COLO829 (cell line): Measurements from ENCODE around the gene GRM7.

Experiments used
- DNase-seq: peaks from one replicate; pipeline ENCODE4 v3.0.0; 2012; ENCODE audit warnings: low spot score

Gene GRM7

GRCh38 chr3:7146529-7146928 lies 285.6 kb downstream of the GRM7 start:
- DNase-seq = no peak

- DNase-seq = no peak
Measured at GRCh38 chr3:7158516-7158915, 297.6 kb downstream of the GRM7 start.

GRCh38 chr3:7160689-7161088 lies 299.8 kb downstream of the GRM7 start:
- no peak for DNase-seq

- no peak for DNase-seq
Measured at GRCh38 chr3:7166460-7166859, 305.5 kb downstream of the GRM7 start.

DNA sequence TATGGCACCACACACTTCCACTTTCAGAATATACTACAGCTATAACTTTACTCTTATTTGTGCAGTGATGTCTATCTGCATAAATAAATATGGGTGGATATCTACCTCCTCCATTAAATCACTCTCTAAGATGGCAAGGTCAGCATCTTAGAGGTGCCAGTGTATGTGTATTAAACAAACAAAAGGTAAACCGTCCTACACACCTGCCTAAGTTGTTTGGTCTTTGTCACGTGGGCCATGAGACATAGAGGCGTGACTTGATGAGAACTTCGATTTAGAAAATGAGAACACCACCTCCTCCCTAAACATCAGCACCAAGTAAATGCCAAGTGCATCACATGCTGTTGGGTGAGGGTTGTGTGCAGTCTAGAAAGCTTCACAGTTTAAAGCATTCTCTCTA lies 310.6 kb downstream of the GRM7 start:
- DNase-seq = no peak

GRCh38 chr3:7172996-7173395 lies 312.1 kb downstream of the GRM7 start:
- no peak for DNase-seq

DNA sequence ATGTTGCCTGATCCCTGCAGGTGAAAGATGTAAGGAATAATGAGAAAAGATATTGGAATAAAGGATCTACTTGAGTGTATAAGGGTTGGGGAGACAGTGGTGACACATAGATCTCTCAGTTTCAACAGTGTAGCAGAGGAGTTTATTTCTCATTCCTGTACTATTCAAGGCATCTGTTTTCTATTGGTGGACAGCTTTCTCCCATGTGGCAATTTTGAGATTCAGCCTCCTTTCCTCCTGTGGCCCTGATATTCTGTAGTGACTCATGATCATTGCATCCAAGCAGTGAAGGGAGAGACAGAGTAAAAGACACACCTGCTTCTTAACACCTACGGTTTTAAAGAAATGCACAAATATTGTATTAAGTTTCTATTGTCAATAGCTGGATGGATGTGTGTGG lies 327.6 kb downstream of the GRM7 start:
- DNase-seq = no peak

- DNase-seq = no peak
Measured at GRCh38 chr3:7190095-7190494, 329.2 kb downstream of the GRM7 start.

- DNase-seq = no peak
Measured at GRCh38 chr3:7193269-7193668, 332.4 kb downstream of the GRM7 start.

DNA sequence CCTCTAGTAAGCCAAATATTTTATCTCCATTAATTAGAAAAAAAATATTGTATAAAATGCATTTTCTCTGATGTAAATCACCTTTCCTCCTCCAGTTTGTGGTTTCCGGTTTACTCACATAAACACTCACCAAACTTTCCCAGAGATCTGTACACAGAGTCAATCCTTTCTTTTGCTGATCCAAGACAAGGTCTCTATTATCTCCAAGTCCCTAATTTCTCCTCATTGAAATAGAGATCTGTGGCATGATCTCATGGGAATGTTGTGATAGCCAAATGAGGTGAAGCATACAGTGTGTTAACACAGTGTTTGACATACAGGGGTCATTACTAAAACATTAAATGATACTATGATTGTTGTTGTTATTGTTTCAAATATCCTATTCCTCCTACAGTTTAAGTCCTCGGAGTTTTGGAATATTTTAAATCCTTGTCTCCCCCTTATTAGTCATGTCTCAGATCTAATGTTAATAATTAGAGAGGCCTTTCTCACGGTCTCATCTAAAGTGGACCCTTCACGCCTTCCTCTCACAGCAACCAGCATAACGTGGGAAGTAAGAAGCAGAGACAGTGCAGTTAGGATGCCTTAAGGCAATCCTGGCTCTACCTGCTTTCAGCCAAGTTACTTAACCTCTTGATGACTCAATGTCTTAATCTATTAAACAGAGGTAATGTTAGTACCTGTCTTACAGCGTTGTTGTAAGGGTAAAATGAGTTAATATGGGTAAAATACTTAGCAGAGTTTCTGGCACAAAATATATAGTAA lies 333.3 kb downstream of the GRM7 start:
- peak; percentile 1 for DNase-seq

DNA sequence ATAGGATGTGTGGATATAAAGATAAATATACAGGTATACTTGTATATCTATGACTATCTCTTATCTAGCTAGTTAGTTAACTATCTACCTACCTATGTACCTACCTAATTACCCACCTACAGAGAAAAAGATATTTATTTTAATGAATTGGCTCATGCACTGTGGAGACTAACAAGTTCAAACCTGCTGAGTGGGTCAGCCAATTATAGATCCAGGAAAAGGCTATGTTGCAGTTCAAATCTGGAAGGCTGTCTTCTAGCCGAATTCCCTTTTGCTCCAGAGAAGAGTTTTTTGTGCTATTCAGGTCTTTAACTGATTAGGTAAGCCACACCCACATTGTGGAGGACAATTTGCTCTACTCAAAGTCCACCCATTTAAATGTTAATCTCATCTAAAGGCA lies 335.0 kb downstream of the GRM7 start:
- no peak for DNase-seq

DNA sequence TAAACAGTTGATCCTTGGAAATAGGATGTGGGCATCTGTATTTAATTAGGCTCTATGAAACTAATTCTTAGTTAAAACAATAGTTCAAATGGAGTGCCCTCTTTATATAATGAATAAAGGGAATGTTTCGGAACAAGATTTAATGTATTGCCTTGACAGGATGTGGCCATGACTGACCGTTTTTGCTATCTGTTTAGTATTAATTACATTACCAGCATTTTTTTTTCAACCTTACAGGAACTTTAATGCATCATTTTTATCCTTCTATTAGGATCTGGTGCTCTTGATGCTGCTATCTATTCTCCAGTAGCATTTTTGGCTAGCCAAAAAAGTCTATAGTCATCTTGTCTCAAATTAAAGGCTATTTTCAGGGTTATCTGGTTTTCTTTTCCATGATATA lies 340.9 kb downstream of the GRM7 start:
- no peak for DNase-seq

- DNase-seq = no peak
Measured at GRCh38 chr3:7203969-7204847, 343.3 kb downstream of the GRM7 start.

DNA sequence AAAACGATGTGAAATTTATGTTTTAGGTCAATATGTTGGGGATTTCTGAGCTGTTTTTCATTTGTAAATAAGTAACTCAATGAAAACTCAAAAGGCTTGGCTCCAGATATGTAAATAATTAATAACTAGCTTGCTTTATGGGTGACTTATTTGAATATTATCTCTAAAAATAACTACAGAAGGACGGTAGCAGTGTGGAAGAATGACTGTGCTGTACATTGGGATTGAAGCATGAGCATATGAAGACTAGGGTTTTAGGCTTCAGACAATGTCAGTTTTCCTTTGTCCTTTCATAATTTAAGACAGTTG lies 343.9 kb downstream of the GRM7 start:
- no peak for DNase-seq

DNA sequence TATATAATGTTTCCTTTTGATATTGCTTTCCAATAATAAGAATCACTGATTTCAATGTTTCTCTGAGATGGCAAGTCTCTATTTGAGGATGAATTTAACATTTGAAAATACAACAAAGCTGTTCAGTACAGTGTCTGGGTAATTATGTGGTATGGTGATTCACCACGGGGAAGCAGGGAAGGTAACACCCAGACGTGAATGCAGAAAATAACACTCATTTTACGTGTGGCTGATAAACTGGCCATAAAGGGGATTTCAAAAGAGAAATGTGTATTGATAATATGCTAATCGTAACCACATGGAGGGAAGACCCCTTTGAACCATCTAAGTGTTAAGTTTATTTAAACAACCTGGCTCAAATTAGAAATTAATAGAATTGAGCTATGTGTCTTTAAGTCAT lies 344.6 kb downstream of the GRM7 start:
- DNase-seq = no peak

DNA sequence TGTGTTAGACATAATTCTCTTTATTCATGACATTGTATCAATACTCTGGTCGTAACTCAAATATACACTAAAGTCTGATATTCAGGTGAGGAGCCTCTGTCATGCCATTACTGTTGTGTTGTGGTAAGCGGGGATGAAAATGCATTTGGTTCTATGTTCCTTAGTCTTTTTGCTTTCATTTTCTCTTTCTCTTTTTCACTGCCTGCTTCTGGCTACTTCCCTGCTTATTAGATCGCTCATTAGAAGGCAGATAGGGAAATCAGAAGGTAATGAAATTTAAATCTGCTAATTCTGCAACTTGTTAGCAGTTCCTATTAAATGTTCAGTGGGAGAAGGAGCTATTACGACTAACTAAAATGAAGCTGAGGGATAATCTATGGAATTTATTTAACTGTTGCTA lies 345.0 kb downstream of the GRM7 start:
- no peak for DNase-seq

DNA sequence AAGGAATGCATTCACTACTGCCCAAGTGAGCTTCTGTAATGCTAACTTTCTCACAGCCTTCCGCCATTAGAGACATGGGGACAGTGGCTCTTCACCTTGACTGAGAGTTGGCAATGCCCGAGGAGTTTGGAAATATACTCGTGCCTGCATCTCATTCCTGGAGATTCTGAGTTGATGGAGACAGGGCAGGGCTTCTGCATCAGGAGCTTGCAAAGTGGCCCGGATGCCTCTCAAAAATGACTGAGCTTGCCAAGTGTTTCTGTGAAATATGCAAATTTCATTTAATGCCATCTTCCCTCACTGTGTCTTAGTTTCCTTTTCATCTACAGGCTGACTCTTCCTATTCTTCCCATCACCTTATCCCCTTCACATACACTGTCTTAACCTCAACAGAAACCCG lies 346.2 kb downstream of the GRM7 start:
- no peak for DNase-seq

DNA sequence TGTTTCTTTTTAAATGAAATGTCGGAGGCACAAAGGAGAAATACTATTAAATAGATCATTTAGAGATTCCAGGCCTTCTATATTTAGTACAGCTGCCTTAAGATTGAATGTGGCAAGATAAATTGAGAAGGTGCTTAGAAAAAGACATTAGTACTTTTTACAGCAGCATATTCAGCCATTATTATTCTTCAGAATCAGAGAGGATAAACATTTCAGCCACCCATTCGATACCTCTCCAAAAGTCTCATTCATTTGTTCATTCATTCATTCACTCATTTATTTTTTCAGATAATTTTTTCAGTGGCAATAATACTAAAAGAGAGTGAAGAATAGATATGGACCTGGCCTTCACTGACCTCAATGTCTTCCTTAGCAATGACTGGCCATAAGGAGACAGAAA lies 347.0 kb downstream of the GRM7 start:
- no peak for DNase-seq

GRCh38 chr3:7209098-7209497 lies 348.2 kb downstream of the GRM7 start:
- DNase-seq = no peak

DNA sequence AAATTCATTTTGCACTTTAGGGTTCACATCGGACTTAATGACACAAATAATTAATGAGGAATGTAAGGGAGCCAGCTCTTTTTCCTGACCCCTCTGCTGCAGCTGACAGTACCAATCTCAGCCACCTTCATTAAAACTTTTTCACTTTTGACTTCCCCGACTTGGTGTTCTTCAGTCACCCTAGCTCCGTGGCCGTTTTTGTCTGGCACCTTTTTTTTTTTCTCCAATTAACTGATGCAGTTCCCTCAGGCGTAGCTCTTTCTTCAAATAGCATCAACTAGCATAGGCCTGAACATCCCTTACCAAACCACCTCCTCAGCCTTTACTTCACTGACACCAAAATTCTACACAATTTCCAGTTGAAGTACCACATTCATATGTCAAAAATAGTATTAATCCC lies 350.8 kb downstream of the GRM7 start:
- DNase-seq = no peak

DNA sequence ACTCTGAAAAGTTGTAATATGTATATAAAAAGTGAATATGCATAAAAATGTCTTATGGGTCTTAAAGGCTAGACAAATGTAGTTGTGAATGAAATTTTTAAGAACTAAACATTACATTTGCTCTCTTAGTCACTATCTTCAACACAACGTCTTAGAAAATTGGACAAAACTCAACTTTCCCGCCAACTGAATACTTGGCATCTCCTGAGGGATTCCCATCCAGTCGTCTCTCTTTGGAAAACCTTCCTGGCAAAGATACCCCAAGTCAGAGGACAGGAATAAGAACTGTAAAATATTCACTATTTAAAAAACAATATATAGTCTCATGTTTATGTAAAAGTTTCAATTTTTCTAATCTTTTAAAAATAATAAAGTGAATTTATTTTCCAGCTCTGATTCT lies 354.8 kb downstream of the GRM7 start:
- no peak for DNase-seq

DNA sequence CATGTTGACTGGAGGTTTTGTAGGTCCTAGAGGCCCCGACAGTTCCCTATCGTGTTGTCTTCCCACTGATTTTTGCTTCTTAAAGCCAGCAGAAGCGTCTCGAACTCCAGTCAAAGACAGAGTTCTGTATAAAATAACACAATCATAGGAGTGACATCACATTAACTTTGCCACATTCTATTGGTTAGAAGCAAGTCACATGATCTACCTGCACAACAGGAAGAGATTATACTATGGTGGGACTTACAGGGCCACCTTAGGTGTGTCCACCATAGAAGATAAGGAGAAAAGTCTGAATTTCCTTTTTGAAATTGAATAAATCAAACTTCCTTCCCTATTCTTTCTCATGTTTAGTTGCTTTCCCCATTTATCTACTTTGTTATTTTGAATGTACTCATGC lies 365.5 kb downstream of the GRM7 start:
- DNase-seq = no peak

GRCh38 chr3:7238565-7239295 lies 377.8 kb downstream of the GRM7 start:
- DNase-seq = no peak
